IMR-90 (cell line): ENCODE data around the gene C5orf63. TPM values are rescaled to one million over a fixed set of nuclear protein-coding genes. Genes with fewer than 3 reads are reported as not detected.

Experiments
- ATAC-seq: fragments of 200-7000 bp; cut with Tn5 transposase; 2 replicates; pipeline ENCODE4 v1.9.1; 2020; ENCODE audit warnings: low read depth, mild to moderate bottlenecking, moderate library complexity
- BruUV-seq: library from RNA; stranded (reverse); fragments of 400-500 nt; replicated peaks from 2 replicates; lab custom pipeline; 2021; lab: Mats Ljungman, UMichigan
- CTCF ChIA-PET: fragments of 300-600 bp; formaldehyde crosslinking; extraction: SDS; loops from one replicate; lab custom pipeline; 2021; ENCODE audit warnings: antibody characterized with exemption; lab: Yijun Ruan, JAX
- POLR2A ChIA-PET: fragments of 300-600 bp; sonication (Branson Sonifier 250); formaldehyde crosslinking; loops from one replicate; lab custom pipeline; 2022; ENCODE audit warnings: antibody characterized with exemption; ENCODE audit not compliant: unreplicated experiment; lab: Charles Lee
- DNase-seq: peaks from one replicate; pipeline ENCODE4 v3.0.0; 2013
- H2AFZ ChIP-seq: replicated peaks from 2 replicates; pipeline ENCODE3; 2013; ENCODE audit warnings: low read length, mild to moderate bottlenecking; ENCODE audit not compliant: poor library complexity
- H2AK5ac ChIP-seq: 2 replicates; pipeline ENCODE4 v1.6.1; 2013; ENCODE audit warnings: low read depth, low read length, inconsistent platforms
- H2AK9ac ChIP-seq: replicated peaks from 2 replicates; pipeline ENCODE3; 2013; ENCODE audit warnings: mild to moderate bottlenecking, low read depth, low read length, moderate library complexity; ENCODE audit not compliant: poor library complexity
- H2BK120ac ChIP-seq: 2 replicates; pipeline ENCODE4 v1.6.1; 2013; ENCODE audit warnings: low read depth, low read length, inconsistent platforms
- H2BK15ac ChIP-seq: 3 replicates; pipeline ENCODE4 v1.6.1; 2013; ENCODE audit warnings: low read depth, low read length, inconsistent platforms
- H2BK20ac ChIP-seq: 2 replicates; pipeline ENCODE4 v1.6.1; 2013; ENCODE audit warnings: low read depth, mild to moderate bottlenecking, inconsistent platforms, low read length, moderate library complexity
- H2BK5ac ChIP-seq: 2 replicates; pipeline ENCODE4 v1.6.1; 2013; ENCODE audit warnings: mild to moderate bottlenecking, low read depth, low read length, inconsistent platforms; ENCODE audit not compliant: poor library complexity, severe bottlenecking
- H3K14ac ChIP-seq: replicated peaks from 2 replicates; pipeline ENCODE4 v1.6.1; 2013; ENCODE audit warnings: low read depth, low read length, inconsistent platforms
- H3K18ac ChIP-seq: 2 replicates; pipeline ENCODE4 v1.6.1; 2013; ENCODE audit warnings: low read depth, low read length, control low read depth
- H3K23ac ChIP-seq: 2 replicates; pipeline ENCODE4 v1.6.1; 2013; ENCODE audit warnings: low read depth, low read length, inconsistent platforms
- H3K27ac ChIP-seq: 2 replicates; pipeline ENCODE4 v1.5.1; 2013; ENCODE audit warnings: mild to moderate bottlenecking, control low read depth, low read length; ENCODE audit not compliant: insufficient read depth
- H3K27me3 ChIP-seq: 2 replicates; pipeline ENCODE4 v1.6.1; 2013; ENCODE audit warnings: low read length; ENCODE audit not compliant: control insufficient read depth, insufficient read depth
- H3K36me3 ChIP-seq: 2 replicates; pipeline ENCODE4 v1.6.1; 2013; ENCODE audit warnings: low read length, mixed read lengths; ENCODE audit not compliant: control insufficient read depth, insufficient read depth
- H3K4ac ChIP-seq: 2 replicates; pipeline ENCODE4 v1.6.1; 2013; ENCODE audit warnings: low read depth, low read length, inconsistent platforms
- H3K4me1 ChIP-seq: 2 replicates; pipeline ENCODE4 v1.6.1; 2013; ENCODE audit warnings: low read length, mixed read lengths; ENCODE audit not compliant: control insufficient read depth, insufficient read depth
- H3K4me2 ChIP-seq: 2 replicates; pipeline ENCODE4 v1.6.1; 2013; ENCODE audit warnings: low read depth, mild to moderate bottlenecking, control low read depth, low read length, moderate library complexity
- H3K4me3 ChIP-seq: 2 replicates; pipeline ENCODE4 v1.5.1; 2013; ENCODE audit warnings: low read depth, mild to moderate bottlenecking, control low read depth, low read length, moderate library complexity; ENCODE audit not compliant: insufficient read depth
- H3K56ac ChIP-seq: 2 replicates; pipeline ENCODE4 v1.6.1; 2013; ENCODE audit warnings: low read length, inconsistent platforms; ENCODE audit not compliant: insufficient read depth; ENCODE audit errors: extremely low read depth
- H3K79me1 ChIP-seq, 2 experiments: 2 replicates each; pipeline ENCODE4 v1.6.1; 2013; ENCODE audit warnings: low read length in 2 of 2, inconsistent platforms in 1 of 2, low read depth in 1 of 2
- H3K9ac ChIP-seq: 2 replicates; pipeline ENCODE4 v1.6.1; 2013; ENCODE audit warnings: low read depth, low read length, control low read depth
- H3K9me1 ChIP-seq: 2 replicates; pipeline ENCODE4 v1.6.1; 2013; ENCODE audit warnings: low read length, inconsistent platforms; ENCODE audit not compliant: insufficient read depth
- H3K9me3 ChIP-seq: 2 replicates; pipeline ENCODE4 v1.6.1; 2013; ENCODE audit warnings: low read length; ENCODE audit not compliant: control insufficient read depth, insufficient read depth
- H4K20me1 ChIP-seq: 2 replicates; pipeline ENCODE4 v1.6.1; 2013; ENCODE audit warnings: low read length, inconsistent platforms; ENCODE audit not compliant: insufficient read depth
- H4K5ac ChIP-seq: 2 replicates; pipeline ENCODE4 v1.6.1; 2013; ENCODE audit warnings: mild to moderate bottlenecking, low read depth, low read length, control low read depth
- H4K8ac ChIP-seq, 2 experiments: 2 replicates each; pipeline ENCODE4 v1.6.1; 2013; ENCODE audit warnings: low read depth in 2 of 2, low read length in 2 of 2, control low read depth in 1 of 2, inconsistent platforms in 1 of 2
- H4K91ac ChIP-seq: 2 replicates; pipeline ENCODE4 v1.6.1; 2013; ENCODE audit warnings: low read depth, low read length, inconsistent platforms; ENCODE audit not compliant: insufficient read depth
- NFE2L2 ChIP-seq: fragments of 150-350 bp; IDR thresholded peaks from 2 replicates; pipeline ENCODE4 v1.6.1; 2016; ENCODE audit warnings: low read depth, mild to moderate bottlenecking, low read length
- RCOR1 ChIP-seq: IDR thresholded peaks from 2 replicates; pipeline ENCODE4 v1.6.1; 2012; ENCODE audit warnings: mild to moderate bottlenecking, low read length, improper control_type of control experiment; ENCODE audit not compliant: insufficient replicate concordance
- RFX5 ChIP-seq: IDR thresholded peaks from 2 replicates; pipeline ENCODE4 v1.8.0; 2012; ENCODE audit warnings: low read depth, mild to moderate bottlenecking, low read length, moderate library complexity
- SMC3 ChIP-seq: fragments of 150-350 bp; IDR thresholded peaks from 2 replicates; pipeline ENCODE4 v1.6.1; 2016; ENCODE audit warnings: low read depth, mild to moderate bottlenecking, antibody characterized with exemption, low read length, moderate library complexity
- USF2 ChIP-seq: fragments of 150-350 bp; IDR thresholded peaks from 2 replicates; pipeline ENCODE4 v1.6.1; 2017; ENCODE audit warnings: mild to moderate bottlenecking, antibody characterized with exemption, low read length, low read depth
- WGBS, 2 experiments: methylation state at CpG; one replicate each; pipeline versions ENCODE4 v1.1.5 to v1.1.7; 2013; ENCODE audit warnings: missing lambda C conversion rate in 2 of 2; ENCODE audit not compliant: insufficient read length in 1 of 2; ENCODE audit errors: extremely low coverage in 2 of 2; 5-methylcytosine and 5-hydroxymethylcytosine counted together
- dilution Hi-C: fragments of 300-500 bp; cut with HindIII; formaldehyde crosslinking; loops from one replicate; pipeline ENCODE4 v1.14.3; 2018; ENCODE audit warnings: low sequenced_read_pairs; ENCODE audit not compliant: unreplicated experiment
- in situ Hi-C: fragments of 300-500 bp; cut with MboI; formaldehyde crosslinking; loops from 3 replicates; pipeline ENCODE4 v1.14.3; 2019; ENCODE audit warnings: low sequenced_read_pairs, inconsistent platforms, mixed read lengths
- intact Hi-C: fragments of 100-400 bp; cut with micrococcal nuclease; formaldehyde crosslinking; loops from 2 replicates; pipeline ENCODE4 v1.10.0; 2022
- polyA plus RNA-seq, 3 experiments: library from polyadenylated mRNA; depleted of rRNA; stranded (reverse); fragments of >200 nt; gene quantifications; 2 replicates each; pipeline ENCODE4 v1.2.3, GENCODE V29; 2012; ENCODE audit warnings: low replicate concordance in 1 of 3
- total RNA-seq: library from RNA; depleted of rRNA; stranded (reverse); fragments of >200 nt; gene quantifications from 2 replicates; pipeline ENCODE4 v1.2.3, GENCODE V29; 2012

Gene C5orf63
- total and polyA plus RNA-seq, 2 of the 4 experiments (the other 2 are of a cell fraction), result 0.72 to 1.1 TPM

GRCh38 chr5:127097278-127097677 is 24.0 kb upstream of the C5orf63 start:
- Histone ChIP-seq H3K4me3 (no peak overlapping the region), H4K20me1 (no peaks in the 10 kb centered on the region), H3K9ac (no peak overlapping the region), H2BK15ac (no peak overlapping the region), H3K4me2 (no peak overlapping the region), H4K91ac (no peak overlapping the region), H4K5ac (no peak overlapping the region), H3K14ac (no peak overlapping the region), H3K23ac (no peak overlapping the region), H2BK120ac (no peak overlapping the region), H2AK9ac (no peak overlapping the region), H3K9me3 (no peaks in the 10 kb centered on the region), H2AFZ (no peak overlapping the region), H3K27me3 (no peaks in the 10 kb centered on the region; the same call in 1 of the 2 replicates), H3K4me1 (peaks cover 4% of the 10 kb centered on the region), H4K8ac (no peak overlapping the region), H3K27ac (no peak overlapping the region), H2BK5ac (no peak overlapping the region), H2BK20ac (no peak overlapping the region), H3K79me1 (no peaks in the 10 kb centered on the region), H3K4ac (no peak overlapping the region), H3K9me1 (peaks cover 5% of the 10 kb centered on the region; the same call in 1 of the 2 replicates), H3K18ac (no peak overlapping the region), H2AK5ac (no peak overlapping the region), H3K36me3 (no peaks in the 10 kb centered on the region), H3K56ac (no peak overlapping the region)
- DNase-seq (no peak), ATAC-seq (no peak)
- TF ChIP-seq RFX5 (no peak), RCOR1 (no peak), SMC3 (no peak), USF2 (no peak), NFE2L2 (no peak)
- in situ Hi-C loops (no loop called here), dilution Hi-C loops (no loop called here), intact Hi-C loops (no loop called here)
- no TSS peak for BruUV-seq
- POLR2A ChIA-PET, result no interaction called here
- no CpG with 5 or more reads among the region's 3 CpGs for WGBS, 2 experiments
- CTCF ChIA-PET, result no interaction called here
